Endothelial cell (in vitro differentiated cells): ENCODE data around the gene TCERG1. TPM values are rescaled to one million over a fixed set of nuclear protein-coding genes. Genes with fewer than 3 reads are reported as not detected.

Experiments
- DNase-seq: peaks from one replicate; pipeline ENCODE4 v3.0.0; 2021; ENCODE audit warnings: low spot score
- H3K27ac Mint-ChIP-seq: one replicate; pipeline ENCODE4 v1.8.0; 2021; ENCODE audit warnings: mixed read lengths, inconsistent platforms; ENCODE audit not compliant: unreplicated experiment
- H3K27me3 Mint-ChIP-seq: one replicate; pipeline ENCODE4 v1.8.0; 2021; ENCODE audit warnings: mild to moderate bottlenecking, moderate library complexity, mixed read lengths, inconsistent platforms; ENCODE audit not compliant: unreplicated experiment
- H3K36me3 Mint-ChIP-seq: one replicate; pipeline ENCODE4 v1.8.0; 2021; ENCODE audit warnings: mild to moderate bottlenecking, low read depth, mixed read lengths, inconsistent platforms; ENCODE audit not compliant: unreplicated experiment
- H3K4me1 Mint-ChIP-seq: one replicate; pipeline ENCODE4 v1.8.0; 2021; ENCODE audit warnings: mild to moderate bottlenecking, mixed read lengths, inconsistent platforms; ENCODE audit not compliant: unreplicated experiment
- H3K4me3 Mint-ChIP-seq: one replicate; pipeline ENCODE4 v1.8.0; 2021; ENCODE audit warnings: mild to moderate bottlenecking, mixed read lengths, inconsistent platforms; ENCODE audit not compliant: unreplicated experiment
- H3K9me3 Mint-ChIP-seq: one replicate; pipeline ENCODE4 v1.8.0; 2021; ENCODE audit warnings: mixed read lengths, inconsistent platforms; ENCODE audit not compliant: unreplicated experiment
- CTCF ChIP-seq: fragments of 200-600 bp; sonication (generic); IDR thresholded peaks from one replicate; pipeline ENCODE4 v1.5.0; 2021; ENCODE audit warnings: antibody characterized with exemption; ENCODE audit not compliant: unreplicated experiment
- total RNA-seq: library from RNA; stranded (reverse); fragmentation: NEBNext Ultra II Directional; extraction: Animal tissue kit (Norgen Biotek cat#: 25700); gene quantifications from one replicate; pipeline ENCODE4 v1.2.1, GENCODE V29; 2021; ENCODE audit not compliant: unreplicated experiment

Gene TCERG1
- total RNA-seq, 1 donor from 2014 or later, result 71.6 TPM

GRCh38 chr5:146507428-146507827 lies 60.3 kb downstream of the TCERG1 start:
- no peak for DNase-seq
- H3K27me3 Mint-ChIP-seq, result no peaks in the 10 kb centered on the region
- no peak for TF ChIP-seq CTCF
- H3K27ac Mint-ChIP-seq, result no peak overlapping the region
- H3K9me3 Mint-ChIP-seq, result no peaks in the 10 kb centered on the region
- peaks cover 29% of the 10 kb centered on the region for H3K36me3 Mint-ChIP-seq
- peaks cover 2% of the 10 kb centered on the region for H3K4me1 Mint-ChIP-seq
- H3K4me3 Mint-ChIP-seq, result no peak overlapping the region

GRCh38 chr5:146510559-146511125 lies 63.5 kb downstream of the TCERG1 start:
- H3K27ac Mint-ChIP-seq, result no peak overlapping the region
- TF ChIP-seq CTCF, result no peak
- no peaks in the 10 kb centered on the region for H3K9me3 Mint-ChIP-seq
- peaks cover 8% of the 10 kb centered on the region for H3K4me1 Mint-ChIP-seq
- H3K4me3 Mint-ChIP-seq, result no peak overlapping the region
- no peak for DNase-seq
- H3K36me3 Mint-ChIP-seq, result peaks cover 18% of the 10 kb centered on the region
- no peaks in the 10 kb centered on the region for H3K27me3 Mint-ChIP-seq

GRCh38 chr5:146513462-146513861 lies 66.3 kb downstream of the TCERG1 start:
- Mint-ChIP-seq H3K4me3 (no peak overlapping the region), H3K36me3 (peaks cover 16% of the 10 kb centered on the region), H3K4me1 (peaks cover 22% of the 10 kb centered on the region), H3K27ac (no peak overlapping the region), H3K27me3 (no peaks in the 10 kb centered on the region), H3K9me3 (no peaks in the 10 kb centered on the region)
- TF ChIP-seq CTCF, result no peak
- DNase-seq, result no peak

- Mint-ChIP-seq H3K27me3 (no peaks in the 10 kb centered on the region), H3K36me3 (peaks cover 11% of the 10 kb centered on the region), H3K9me3 (no peaks in the 10 kb centered on the region), H3K4me1 (peaks cover 22% of the 10 kb centered on the region), H3K27ac (no peak overlapping the region), H3K4me3 (no peak overlapping the region)
- TF ChIP-seq CTCF, result no peak
- no peak for DNase-seq
Observed at GRCh38 chr5:146514575-146514974, 67.4 kb downstream of the TCERG1 start.

GRCh38 chr5:146515473-146516150 lies 68.5 kb downstream of the TCERG1 start:
- no peaks in the 10 kb centered on the region for H3K27me3 Mint-ChIP-seq
- DNase-seq, result no peak
- no peaks in the 10 kb centered on the region for H3K9me3 Mint-ChIP-seq
- no peak overlapping the region for H3K4me3 Mint-ChIP-seq
- peaks cover 7% of the 10 kb centered on the region for H3K36me3 Mint-ChIP-seq
- TF ChIP-seq CTCF, result no peak
- no peak overlapping the region for H3K27ac Mint-ChIP-seq
- peaks cover 22% of the 10 kb centered on the region for H3K4me1 Mint-ChIP-seq
